HepG2 (cell line): ENCODE data around the gene PRELP.

Experiments used
- AGO2 ChIP-seq: fragments of 200-400 bp; formaldehyde crosslinking; optimal IDR thresholded peaks from 2 replicates; pipeline ENCODE3; 2017; ENCODE audit warnings: mild to moderate bottlenecking, low read depth, low read length, moderate library complexity
- CTCF ChIP-seq: sonication (generic); formaldehyde crosslinking; IDR thresholded peaks from 2 replicates; pipeline ENCODE4 v1.5.0; 2020; ENCODE audit warnings: mild to moderate bottlenecking, missing genetic modification reagents, moderate library complexity
- DPF2 ChIP-seq: sonication (generic); formaldehyde crosslinking; IDR thresholded peaks from 2 replicates; pipeline ENCODE4 v1.4.0; 2020; ENCODE audit warnings: mild to moderate bottlenecking, low read depth, missing genetic modification reagents, borderline replicate concordance
- EP300 ChIP-seq, 3 experiments: sonication (generic) in 1 of 3; formaldehyde crosslinking in 1 of 3; IDR thresholded peaks; 2 replicates each; pipeline versions ENCODE4 v1.5.1 to v1.6.1; 2011 to 2020; ENCODE audit warnings: low read depth in 2 of 3, low read length in 2 of 3, borderline replicate concordance in 1 of 3, improper control_type of control experiment in 1 of 3, mild to moderate bottlenecking in 1 of 3, missing genetic modification reagents in 1 of 3, moderate library complexity in 1 of 3
- PATZ1 ChIP-seq: sonication (generic); formaldehyde crosslinking; IDR thresholded peaks from 2 replicates; pipeline ENCODE4 v1.4.0; 2020; ENCODE audit warnings: missing genetic modification reagents
- POLR2A ChIP-seq, 2 experiments: IDR thresholded peaks; 2 replicates each; pipeline ENCODE4 v1.6.1; 2011; ENCODE audit warnings: low read depth in 2 of 2, low read length in 2 of 2, mild to moderate bottlenecking in 1 of 2, moderate library complexity in 1 of 2; ENCODE audit not compliant: insufficient read depth in 1 of 2
- SP1 ChIP-seq, 2 experiments: fragments of 450-650 bp in 1 of 2; sonication (generic) in 1 of 2; formaldehyde crosslinking in 1 of 2; IDR thresholded peaks; 2 replicates each; pipeline versions ENCODE4 v1.4.0 to v1.6.1; 2016 to 2020; ENCODE audit warnings: missing genetic modification reagents in 1 of 2
- SRSF9 ChIP-seq: fragments of 200-400 bp; formaldehyde crosslinking; IDR thresholded peaks from 2 replicates; pipeline ENCODE4 v1.6.1; 2018; ENCODE audit warnings: borderline replicate concordance, mild to moderate bottlenecking, low read depth, low read length; ENCODE audit not compliant: insufficient read depth, poor library complexity, severe bottlenecking
- SSRP1 ChIP-seq: IDR thresholded peaks from 2 replicates; pipeline ENCODE4 v1.6.1; 2016; ENCODE audit warnings: control low read depth
- TBX3 ChIP-seq: fragments of 450-650 bp; IDR thresholded peaks from 2 replicates; pipeline ENCODE4 v1.6.1; 2017; ENCODE audit warnings: antibody characterized with exemption, mild to moderate bottlenecking, inconsistent platforms, borderline replicate concordance
- TCF12 ChIP-seq, 2 experiments: fragments of 450-650 bp in 1 of 2; sonication (generic) in 1 of 2; formaldehyde crosslinking in 1 of 2; IDR thresholded peaks; 2 replicates each; pipeline versions ENCODE4 v1.6.1 to v1.8.0; 2017 to 2022; ENCODE audit warnings: antibody characterized with exemption in 1 of 2, mild to moderate bottlenecking in 1 of 2, missing genetic modification reagents in 1 of 2, moderate library complexity in 1 of 2
- ZBTB20 ChIP-seq: sonication (generic); formaldehyde crosslinking; IDR thresholded peaks from 2 replicates; pipeline ENCODE4 v1.8.1; 2023; ENCODE audit warnings: missing genetic modification reagents, low read depth, mild to moderate bottlenecking, borderline replicate concordance
- ZKSCAN8 ChIP-seq: IDR thresholded peaks from 2 replicates; pipeline ENCODE4 v1.6.1; 2016; ENCODE audit warnings: borderline replicate concordance, missing genetic modification reagents, missing compliant biosample characterization
- ZNF543 ChIP-seq: sonication (generic); formaldehyde crosslinking; IDR thresholded peaks from 2 replicates; pipeline ENCODE4 v1.4.0; 2020; ENCODE audit warnings: mild to moderate bottlenecking, missing genetic modification reagents

- TF ChIP-seq CTCF (CRISPR knock-in tag) = no peak
- TF ChIP-seq SRSF9 = no peak
- no peak for TF ChIP-seq AGO2
- no peak for TF ChIP-seq SP1 (IDR thresholded peaks at IDR 0.05)
- no peak for TF ChIP-seq SP1 (CRISPR knock-in tag; IDR thresholded peaks at IDR 0.05)
- no peak for TF ChIP-seq TCF12 (IDR thresholded peaks at IDR 0.05)
- TF ChIP-seq TCF12 (CRISPR knock-in tag; IDR thresholded peaks at IDR 0.05) = no peak
- TF ChIP-seq POLR2A (IDR thresholded peaks at IDR 0.05; ENCODE audit: insufficient read depth in 1 of 2, low read depth in 2 of 2, low read length in 2 of 2) = no peak
- TF ChIP-seq DPF2 (CRISPR knock-in tag) = no peak
- no peak for TF ChIP-seq ZNF543 (CRISPR knock-in tag)
- no peak for TF ChIP-seq EP300 (IDR thresholded peaks at IDR 0.05; ENCODE audit: low read depth in 2 of 2, low read length in 2 of 2)
- no peak for TF ChIP-seq EP300 (CRISPR knock-in tag; IDR thresholded peaks at IDR 0.05; ENCODE audit: borderline replicate concordance)
- no peak for TF ChIP-seq ZBTB20 (CRISPR knock-in tag)
- no peak for TF ChIP-seq SSRP1 (CRISPR knock-in tag)
- no peak for TF ChIP-seq ZKSCAN8 (CRISPR knock-in tag)
- TF ChIP-seq PATZ1 (CRISPR knock-in tag) = no peak
- TF ChIP-seq TBX3 = no peak
Observed at GRCh38 chr1:203528063-203528462, 52.5 kb downstream of the PRELP start.
